DOHH2 (cell line): Measurements from ENCODE around the gene EEFSEC.

Experiments
- H3F3A ChIP-seq: fragments of 200-600 bp; sonication (generic), shearing (Covaris generic); 2 replicates; pipeline ENCODE4 v1.6.0; 2016; ENCODE audit warnings: antibody characterized with exemption, mild to moderate bottlenecking; ENCODE audit not compliant: control insufficient read depth, insufficient read depth
- H3K27ac ChIP-seq: fragments of 200-600 bp; sonication (generic); 2 replicates; pipeline ENCODE4 v1.5.1; 2014; ENCODE audit warnings: low read depth, mild to moderate bottlenecking, low read length, moderate library complexity
- H3K27me3 ChIP-seq: fragments of 200-600 bp; sonication (generic); 2 replicates; pipeline ENCODE4 v1.6.1; 2014; ENCODE audit warnings: mild to moderate bottlenecking, low read length, mixed read lengths; ENCODE audit not compliant: control insufficient read depth
- H3K36me3 ChIP-seq: fragments of 200-600 bp; sonication (generic); 2 replicates; pipeline ENCODE4 v1.6.1; 2014; ENCODE audit warnings: mild to moderate bottlenecking, low read length, moderate library complexity, mixed read lengths; ENCODE audit not compliant: control insufficient read depth
- H3K4me1 ChIP-seq: fragments of 200-600 bp; sonication (generic); 2 replicates; pipeline ENCODE4 v1.6.1; 2014; ENCODE audit warnings: mild to moderate bottlenecking, low read length, mixed read lengths; ENCODE audit not compliant: control insufficient read depth
- H3K4me2 ChIP-seq: fragments of 200-600 bp; sonication (generic); 2 replicates; pipeline ENCODE4 v1.6.0; 2014; ENCODE audit warnings: mild to moderate bottlenecking, low read length, moderate library complexity
- H3K4me3 ChIP-seq: fragments of 200-600 bp; sonication (generic); 2 replicates; pipeline ENCODE4 v1.5.1; 2014; ENCODE audit warnings: mild to moderate bottlenecking, low read length, mixed read lengths
- H3K79me2 ChIP-seq: fragments of 200-600 bp; sonication (generic); 2 replicates; pipeline ENCODE4 v1.6.1; 2014; ENCODE audit warnings: mild to moderate bottlenecking, low read length, mixed read lengths; ENCODE audit not compliant: control insufficient read depth
- H3K9me2 ChIP-seq: fragments of 200-600 bp; sonication (generic); replicated peaks from 2 replicates; pipeline ENCODE4 v1.6.1; 2014; ENCODE audit warnings: mild to moderate bottlenecking, low read length, mixed read lengths; ENCODE audit not compliant: control insufficient read depth
- H3K9me3 ChIP-seq: fragments of 200-600 bp; sonication (generic); 2 replicates; pipeline ENCODE4 v1.6.1; 2014; ENCODE audit warnings: antibody characterized with exemption, low read length, mixed read lengths; ENCODE audit not compliant: control insufficient read depth, insufficient read depth
- H4K20me1 ChIP-seq: fragments of 200-600 bp; sonication (generic); 2 replicates; pipeline ENCODE4 v1.6.0; 2014; ENCODE audit warnings: low read depth, mild to moderate bottlenecking, antibody characterized with exemption, low read length, moderate library complexity; ENCODE audit not compliant: control insufficient read depth, insufficient read depth
- CTCF ChIP-seq: fragments of 200-600 bp; sonication (generic); IDR thresholded peaks from one replicate; pipeline ENCODE4 v1.5.1; 2014; ENCODE audit warnings: antibody characterized with exemption, mild to moderate bottlenecking, low read depth, low read length; ENCODE audit not compliant: poor library complexity, severe bottlenecking
- EZH2phosphoT487 ChIP-seq: fragments of 200-600 bp; sonication (generic); IDR thresholded peaks from 2 replicates; pipeline ENCODE4 v1.6.1; 2017; ENCODE audit warnings: borderline replicate concordance, mild to moderate bottlenecking, antibody characterized with exemption, low read length, moderate library complexity, mixed read lengths

The EEFSEC gene

GRCh38 chr3:128153156-128154041 lies at the start of gene EEFSEC:
Gene EEFSEC (plus strand): TSS chr3:128153481. CDS start chr3:128153508, 27 bp downstream.
- H3K36me3 ChIP-seq: peaks cover 32% of the 10 kb centered on the region
- TF ChIP-seq CTCF: no peak
- no peak for TF ChIP-seq EZH2phosphoT487
- H4K20me1 ChIP-seq: no peaks in the 10 kb centered on the region
- peaks cover 7% of the 10 kb centered on the region for H3K4me1 ChIP-seq
- H3K27ac ChIP-seq: peak within 1 kb of the TSS; percentile 60
- peaks cover 33% of the 10 kb centered on the region for H3K79me2 ChIP-seq
- peak within 1 kb of the TSS; percentile 68 for H3K4me2 ChIP-seq
- peaks cover 4% of the 10 kb centered on the region; the same call in 1 of the 2 replicates for H3K9me3 ChIP-seq
- H3F3A ChIP-seq: peaks cover 3% of the 10 kb centered on the region; the same call in 1 of the 2 replicates
- peak within 1 kb of the TSS; percentile 73 for H3K4me3 ChIP-seq
- H3K9me2 ChIP-seq: no peaks in the 10 kb centered on the region
- H3K27me3 ChIP-seq: no peaks in the 10 kb centered on the region

GRCh38 chr3:128107834-128108233 lies 45.4 kb upstream of the EEFSEC start:
- Histone ChIP-seq H3F3A (no peaks in the 10 kb centered on the region), H3K27me3 (no peaks in the 10 kb centered on the region), H3K27ac (no peak overlapping the region), H3K4me1 (no peaks in the 10 kb centered on the region), H3K4me2 (no peak overlapping the region), H3K36me3 (peaks cover 84% of the 10 kb centered on the region), H3K4me3 (no peak overlapping the region), H3K9me3 (no peaks in the 10 kb centered on the region), H3K9me2 (no peaks in the 10 kb centered on the region), H3K79me2 (peaks cover 66% of the 10 kb centered on the region), H4K20me1 (peaks cover under 1% of the 10 kb centered on the region; the same call in 1 of the 2 replicates)
- no peak for TF ChIP-seq EZH2phosphoT487
- TF ChIP-seq CTCF: no peak

GRCh38 chr3:128111147-128111546 lies 42.1 kb upstream of the EEFSEC start:
- H3K27ac ChIP-seq: no peak overlapping the region
- H3K9me3 ChIP-seq: no peaks in the 10 kb centered on the region
- no peak overlapping the region for H3K4me3 ChIP-seq
- peaks cover 5% of the 10 kb centered on the region; the same call in 1 of the 2 replicates for H4K20me1 ChIP-seq
- no peaks in the 10 kb centered on the region for H3F3A ChIP-seq
- TF ChIP-seq EZH2phosphoT487 (no peak), CTCF (no peak)
- H3K9me2 ChIP-seq: no peaks in the 10 kb centered on the region
- peaks cover 18% of the 10 kb centered on the region for H3K4me1 ChIP-seq
- peaks cover 79% of the 10 kb centered on the region for H3K79me2 ChIP-seq
- H3K27me3 ChIP-seq: no peaks in the 10 kb centered on the region
- no peak overlapping the region for H3K4me2 ChIP-seq
- peaks cover 85% of the 10 kb centered on the region for H3K36me3 ChIP-seq
